PC-3 (cell line): Measurements from ENCODE around the gene VAT1L. TPM values are rescaled to one million over a fixed set of nuclear protein-coding genes. Genes with fewer than 3 reads are reported as not detected.

Experiments
- ATAC-seq: fragments of 200-7000 bp; cut with Tn5 transposase; 2 replicates; pipeline ENCODE4 v1.9.1; 2020; ENCODE audit warnings: mild to moderate bottlenecking, moderate library complexity
- BruUV-seq: library from RNA; stranded (reverse); fragments of 400-500 nt; replicated peaks from 2 replicates; lab custom pipeline; 2021; lab: Mats Ljungman, UMichigan
- CTCF ChIA-PET: fragments of 300-600 bp; sonication (Branson Sonifier 250); formaldehyde crosslinking; loops from one replicate; lab custom pipeline; 2022; ENCODE audit warnings: antibody characterized with exemption; lab: Charles Lee
- POLR2A ChIA-PET: fragments of 300-600 bp; sonication (Branson Sonifier 250); formaldehyde crosslinking; loops from one replicate; lab custom pipeline; 2022; ENCODE audit warnings: antibody characterized with exemption; ENCODE audit not compliant: unreplicated experiment; lab: Charles Lee
- DNase-seq: peaks from one replicate; pipeline ENCODE4 v3.0.0-alpha.2; 2015
- H2AFZ ChIP-seq: fragments of 300-600 bp; sonication (generic); 2 replicates; pipeline ENCODE4 v1.6.0; 2016; ENCODE audit warnings: antibody characterized with exemption, low read length
- H3F3A ChIP-seq: fragments of 300-600 bp; sonication (generic); one replicate; pipeline ENCODE4 v1.6.0; 2017; ENCODE audit warnings: antibody characterized with exemption, low read length, control low read depth, mild to moderate bottlenecking; ENCODE audit not compliant: unreplicated experiment
- H3K27ac ChIP-seq: fragments of 300-600 bp; sonication (generic); 2 replicates; pipeline ENCODE4 v1.5.1; 2016; ENCODE audit warnings: mild to moderate bottlenecking, low read length
- H3K27me3 ChIP-seq: fragments of 300-600 bp; sonication (generic); 2 replicates; pipeline ENCODE4 v1.6.1; 2016; ENCODE audit warnings: low read length, mixed read lengths
- H3K36me3 ChIP-seq: fragments of 300-600 bp; sonication (generic); 2 replicates; pipeline ENCODE4 v1.6.1; 2016; ENCODE audit warnings: low read depth, mixed run types, low read length, mixed read lengths
- H3K4me1 ChIP-seq: fragments of 300-600 bp; sonication (generic); 2 replicates; pipeline ENCODE4 v1.5.1; 2016; ENCODE audit warnings: low read length; ENCODE audit not compliant: insufficient read depth
- H3K4me2 ChIP-seq: fragments of 300-600 bp; sonication (generic); 2 replicates; pipeline ENCODE4 v1.6.0; 2016; ENCODE audit warnings: low read length
- H3K4me3 ChIP-seq: fragments of 300-600 bp; sonication (generic); 2 replicates; pipeline ENCODE4 v1.5.1; 2016; ENCODE audit warnings: mild to moderate bottlenecking, low read length, mixed read lengths
- H3K79me2 ChIP-seq: fragments of 300-600 bp; sonication (generic); 2 replicates; pipeline ENCODE4 v1.6.1; 2017; ENCODE audit warnings: low read length, mixed read lengths
- H3K9ac ChIP-seq: fragments of 300-600 bp; sonication (generic); 2 replicates; pipeline ENCODE4 v1.6.0; 2016; ENCODE audit warnings: mild to moderate bottlenecking, low read length
- H3K9me2 ChIP-seq: fragments of 300-600 bp; sonication (generic); replicated peaks from 2 replicates; pipeline ENCODE4 v1.6.1; 2016; ENCODE audit warnings: mixed run types, low read length, mixed read lengths
- H3K9me3 ChIP-seq: fragments of 300-600 bp; sonication (generic); 2 replicates; pipeline ENCODE4 v1.6.1; 2016; ENCODE audit warnings: low read length, mixed read lengths
- H4K20me1 ChIP-seq: fragments of 300-600 bp; sonication (generic); 2 replicates; pipeline ENCODE4 v1.6.1; 2016; ENCODE audit warnings: low read length, mixed read lengths
- CTCF ChIP-seq: fragments of 300-600 bp; sonication (generic); conservative IDR thresholded peaks from 2 replicates; pipeline ENCODE4 v1.5.1; 2017; ENCODE audit warnings: antibody characterized with exemption, low read depth, mild to moderate bottlenecking, low read length
- EZH2 ChIP-seq: fragments of 300-600 bp; sonication (generic); IDR thresholded peaks from one replicate; pipeline ENCODE4 v1.6.1; 2017; ENCODE audit warnings: antibody characterized with exemption, mild to moderate bottlenecking, low read length; ENCODE audit not compliant: unreplicated experiment
- EZH2phosphoT487 ChIP-seq: fragments of 300-600 bp; sonication (generic); IDR thresholded peaks from 2 replicates; pipeline ENCODE4 v1.6.1; 2018; ENCODE audit warnings: mild to moderate bottlenecking, antibody characterized with exemption, low read length, borderline replicate concordance
- intact Hi-C: fragments of 100-400 bp; cut with micrococcal nuclease; formaldehyde crosslinking; loops from 2 replicates; pipeline ENCODE4 v1.9.0; 2023
- total RNA-seq: library from RNA; depleted of rRNA; stranded (reverse); fragments of >200 nt; gene quantifications from 2 replicates; pipeline ENCODE4 v1.2.3, GENCODE V29; 2014

Gene VAT1L
- total RNA-seq, 1 experiment from 2014 or later, result 0.47 TPM

- no peak for DNase-seq
- H3K9ac ChIP-seq, result no peak overlapping the region
- intact Hi-C loops, result no loop called here
- H3K27ac ChIP-seq, result no peak overlapping the region
- H3K36me3 ChIP-seq, result no peaks in the 10 kb centered on the region
- no peak for TF ChIP-seq CTCF
- no peak for TF ChIP-seq EZH2
- TF ChIP-seq EZH2phosphoT487, result no peak
- no peaks in the 10 kb centered on the region for H3K27me3 ChIP-seq
- ChIA-PET CTCF (no interaction called here), POLR2A (no interaction called here)
- H3K9me3 ChIP-seq, result no peaks in the 10 kb centered on the region
- no peak overlapping the region for H3K4me3 ChIP-seq
- ATAC-seq, result no peak
- no peak overlapping the region for H3K4me2 ChIP-seq
- no TSS peak for BruUV-seq
- no peaks in the 10 kb centered on the region for H3F3A ChIP-seq
- no peak overlapping the region for H2AFZ ChIP-seq
- H4K20me1 ChIP-seq, result no peaks in the 10 kb centered on the region
- H3K4me1 ChIP-seq, result no peaks in the 10 kb centered on the region
- no peaks in the 10 kb centered on the region for H3K9me2 ChIP-seq
- H3K79me2 ChIP-seq, result no peaks in the 10 kb centered on the region
These were observed 74.9 kb downstream of the VAT1L start for GRCh38 chr16:77863250-77863649.

- Histone ChIP-seq H2AFZ (no peak overlapping the region), H3F3A (no peaks in the 10 kb centered on the region), H3K79me2 (no peaks in the 10 kb centered on the region), H3K4me2 (no peak overlapping the region), H3K27me3 (no peaks in the 10 kb centered on the region), H3K36me3 (no peaks in the 10 kb centered on the region), H3K9me3 (no peaks in the 10 kb centered on the region), H3K9me2 (no peaks in the 10 kb centered on the region), H4K20me1 (no peaks in the 10 kb centered on the region), H3K4me3 (no peak overlapping the region), H3K4me1 (no peaks in the 10 kb centered on the region), H3K9ac (no peak overlapping the region), H3K27ac (no peak overlapping the region)
- CTCF ChIA-PET, result no interaction called here
- POLR2A ChIA-PET, result no interaction called here
- BruUV-seq, result no TSS peak
- ATAC-seq, result no peak
- no peak for DNase-seq
- intact Hi-C loops, result no loop called here
- TF ChIP-seq EZH2 (no peak), CTCF (no peak), EZH2phosphoT487 (no peak)
These were observed 78.4 kb downstream of the VAT1L start for GRCh38 chr16:77866752-77867151.

GRCh38 chr16:77868052-77868451 is 79.7 kb downstream of the VAT1L start:
- Histone ChIP-seq H3F3A (no peaks in the 10 kb centered on the region), H3K9ac (no peak overlapping the region), H3K9me2 (no peaks in the 10 kb centered on the region), H3K27ac (no peak overlapping the region), H3K36me3 (no peaks in the 10 kb centered on the region), H3K79me2 (no peaks in the 10 kb centered on the region), H3K4me2 (no peak overlapping the region), H3K4me3 (no peak overlapping the region), H3K4me1 (no peaks in the 10 kb centered on the region), H3K9me3 (no peaks in the 10 kb centered on the region), H2AFZ (no peak overlapping the region), H4K20me1 (no peaks in the 10 kb centered on the region), H3K27me3 (no peaks in the 10 kb centered on the region)
- DNase-seq, result no peak
- intact Hi-C loops, result no loop called here
- CTCF ChIA-PET, result no interaction called here
- POLR2A ChIA-PET, result no interaction called here
- TF ChIP-seq EZH2phosphoT487 (no peak), CTCF (no peak)
- no TSS peak for BruUV-seq
- ATAC-seq, result no peak
